Uterus (tissue), 2 donors: ENCODE results near the gene ANKRD16.

Experiments
- POLR2A ChIP-seq, 2 donors: fragments of 450-650 bp; IDR thresholded peaks; one replicate each; pipeline ENCODE4 v1.6.1; 2016; ENCODE audit warnings: antibody characterized with exemption in 2 of 2, mild to moderate bottlenecking in 1 of 2, moderate library complexity in 1 of 2
- TF ChIP-seq, protein P1 (sequence below), 4 experiments: fragments of 200-600 bp in 2 of 4; fragments of 450-650 bp in 2 of 4; sonication (generic) in 2 of 4; IDR thresholded peaks; one replicate each; pipeline ENCODE4 v1.5.1; 2016 to 2019; ENCODE audit warnings: antibody characterized with exemption in 4 of 4, mild to moderate bottlenecking in 2 of 4, moderate library complexity in 1 of 4

DNA sequence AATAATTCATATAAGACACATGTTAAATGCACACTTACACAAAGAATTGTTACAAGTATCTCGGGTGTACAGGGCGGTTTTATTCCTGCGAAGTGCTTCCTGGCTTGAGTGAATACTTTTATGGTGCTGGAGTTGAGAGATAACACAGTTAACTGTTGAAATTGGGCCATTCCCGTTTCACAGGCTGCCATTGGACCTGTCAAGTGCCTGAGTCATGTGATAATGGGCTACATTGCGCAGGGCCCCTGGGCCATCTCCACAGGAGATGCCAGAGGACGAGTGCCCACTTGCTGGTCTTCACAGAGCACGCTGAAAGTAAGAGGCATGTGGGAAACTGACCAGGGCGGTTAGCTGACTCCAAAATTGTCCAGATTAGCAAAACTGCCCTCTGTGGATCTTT lies 5.2 kb upstream of the ANKRD16 start:
- TF ChIP-seq, protein P1, sequence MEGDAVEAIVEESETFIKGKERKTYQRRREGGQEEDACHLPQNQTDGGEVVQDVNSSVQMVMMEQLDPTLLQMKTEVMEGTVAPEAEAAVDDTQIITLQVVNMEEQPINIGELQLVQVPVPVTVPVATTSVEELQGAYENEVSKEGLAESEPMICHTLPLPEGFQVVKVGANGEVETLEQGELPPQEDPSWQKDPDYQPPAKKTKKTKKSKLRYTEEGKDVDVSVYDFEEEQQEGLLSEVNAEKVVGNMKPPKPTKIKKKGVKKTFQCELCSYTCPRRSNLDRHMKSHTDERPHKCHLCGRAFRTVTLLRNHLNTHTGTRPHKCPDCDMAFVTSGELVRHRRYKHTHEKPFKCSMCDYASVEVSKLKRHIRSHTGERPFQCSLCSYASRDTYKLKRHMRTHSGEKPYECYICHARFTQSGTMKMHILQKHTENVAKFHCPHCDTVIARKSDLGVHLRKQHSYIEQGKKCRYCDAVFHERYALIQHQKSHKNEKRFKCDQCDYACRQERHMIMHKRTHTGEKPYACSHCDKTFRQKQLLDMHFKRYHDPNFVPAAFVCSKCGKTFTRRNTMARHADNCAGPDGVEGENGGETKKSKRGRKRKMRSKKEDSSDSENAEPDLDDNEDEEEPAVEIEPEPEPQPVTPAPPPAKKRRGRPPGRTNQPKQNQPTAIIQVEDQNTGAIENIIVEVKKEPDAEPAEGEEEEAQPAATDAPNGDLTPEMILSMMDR (IDR thresholded peaks at IDR 0.05), result no peak
- no peak for TF ChIP-seq POLR2A (IDR thresholded peaks at IDR 0.05)
